ENCODE data around the gene RHOB.

The RHOB gene

DNA sequence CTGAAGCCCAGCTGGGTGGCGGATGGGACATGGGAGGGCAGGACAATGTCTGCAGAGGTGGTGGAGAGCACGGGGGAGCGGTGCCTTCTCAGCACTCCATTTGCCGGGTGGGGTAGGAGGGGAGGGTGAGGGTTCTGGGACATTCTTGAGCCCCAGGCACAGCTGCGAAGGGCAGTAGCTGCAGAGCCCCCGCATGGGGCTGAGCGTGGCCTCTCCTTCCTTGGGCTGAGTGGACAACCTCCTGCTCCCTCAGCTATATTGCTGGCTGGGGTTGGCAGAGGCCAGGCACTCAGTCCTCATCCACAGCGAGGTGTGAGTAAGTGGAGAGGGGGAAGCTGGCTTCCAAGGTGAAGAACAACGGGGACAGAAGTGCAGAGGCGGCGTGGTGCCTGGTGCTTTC is 50.1 kb downstream of the RHOB start:
- no peak overlapping the region for H3K4me3 ChIP-seq (ENCODE audit: low read length)
- TF ChIP-seq, protein P1, sequence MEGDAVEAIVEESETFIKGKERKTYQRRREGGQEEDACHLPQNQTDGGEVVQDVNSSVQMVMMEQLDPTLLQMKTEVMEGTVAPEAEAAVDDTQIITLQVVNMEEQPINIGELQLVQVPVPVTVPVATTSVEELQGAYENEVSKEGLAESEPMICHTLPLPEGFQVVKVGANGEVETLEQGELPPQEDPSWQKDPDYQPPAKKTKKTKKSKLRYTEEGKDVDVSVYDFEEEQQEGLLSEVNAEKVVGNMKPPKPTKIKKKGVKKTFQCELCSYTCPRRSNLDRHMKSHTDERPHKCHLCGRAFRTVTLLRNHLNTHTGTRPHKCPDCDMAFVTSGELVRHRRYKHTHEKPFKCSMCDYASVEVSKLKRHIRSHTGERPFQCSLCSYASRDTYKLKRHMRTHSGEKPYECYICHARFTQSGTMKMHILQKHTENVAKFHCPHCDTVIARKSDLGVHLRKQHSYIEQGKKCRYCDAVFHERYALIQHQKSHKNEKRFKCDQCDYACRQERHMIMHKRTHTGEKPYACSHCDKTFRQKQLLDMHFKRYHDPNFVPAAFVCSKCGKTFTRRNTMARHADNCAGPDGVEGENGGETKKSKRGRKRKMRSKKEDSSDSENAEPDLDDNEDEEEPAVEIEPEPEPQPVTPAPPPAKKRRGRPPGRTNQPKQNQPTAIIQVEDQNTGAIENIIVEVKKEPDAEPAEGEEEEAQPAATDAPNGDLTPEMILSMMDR (conservative IDR thresholded peaks at IDR 0.05; ENCODE audit: low read depth, low read length), result no peak
- no peak for DNase-seq (ENCODE audit: low read depth)

Measured in retinal pigment epithelial cell (primary cell).